Mesendoderm (in vitro differentiated cells): Measurements from ENCODE around the gene STX10.
"Not testable (repeated sequence)": the region's sequence is repeated elsewhere in the genome, so short reads cannot be mapped to it uniquely, and the experiment has no call there.

Experiments used
- DNase-seq: peaks from one replicate; pipeline ENCODE4 v3.0.0; 2013
- H2AK5ac ChIP-seq: 2 replicates; pipeline ENCODE4 v1.6.1; 2013; ENCODE audit warnings: low read length, inconsistent platforms
- H2BK120ac ChIP-seq: 2 replicates; pipeline ENCODE4 v1.6.1; 2013; ENCODE audit warnings: low read depth, mild to moderate bottlenecking, low read length, moderate library complexity, mixed read lengths
- H2BK15ac ChIP-seq: replicated peaks from 2 replicates; pipeline ENCODE4 v1.6.1; 2013; ENCODE audit warnings: low read depth, mild to moderate bottlenecking, moderate library complexity
- H2BK5ac ChIP-seq: 2 replicates; pipeline ENCODE4 v1.6.1; 2013; ENCODE audit warnings: low read length, inconsistent platforms
- H3K18ac ChIP-seq: 2 replicates; pipeline ENCODE4 v1.6.1; 2013; ENCODE audit warnings: mild to moderate bottlenecking, low read length, mixed read lengths
- H3K23ac ChIP-seq: one replicate; pipeline ENCODE4 v1.6.1; 2013; ENCODE audit warnings: low read length
- H3K27ac ChIP-seq: 2 replicates; pipeline ENCODE4 v1.5.1; 2013; ENCODE audit warnings: low read depth, mild to moderate bottlenecking, inconsistent platforms, low read length, moderate library complexity
- H3K27me3 ChIP-seq: 2 replicates; pipeline ENCODE4 v1.6.1; 2013; ENCODE audit warnings: low read length, control low read depth, mild to moderate bottlenecking, inconsistent platforms; ENCODE audit not compliant: insufficient read depth, poor library complexity
- H3K36me3 ChIP-seq: 2 replicates; pipeline ENCODE4 v1.6.1; 2013; ENCODE audit warnings: low read length, inconsistent platforms; ENCODE audit not compliant: control insufficient read depth, insufficient read depth
- H3K4ac ChIP-seq: one replicate; pipeline ENCODE4 v1.6.1; 2013; ENCODE audit warnings: low read depth, mild to moderate bottlenecking, low read length, moderate library complexity
- H3K4me1 ChIP-seq: 2 replicates; pipeline ENCODE4 v1.6.1; 2013; ENCODE audit warnings: low read depth, low read length, inconsistent platforms; ENCODE audit not compliant: control insufficient read depth
- H3K4me2 ChIP-seq: 2 replicates; pipeline ENCODE4 v1.6.1; 2013; ENCODE audit warnings: low read length
- H3K4me3 ChIP-seq: 2 replicates; pipeline ENCODE4 v1.5.1; 2013; ENCODE audit warnings: mild to moderate bottlenecking, low read length
- H3K56ac ChIP-seq: one replicate; pipeline ENCODE4 v1.6.1; 2013; ENCODE audit warnings: low read length
- H3K79me1 ChIP-seq: 2 replicates; pipeline ENCODE4 v1.6.1; 2013; ENCODE audit warnings: low read length, inconsistent platforms
- H3K79me2 ChIP-seq: 2 replicates; pipeline ENCODE4 v1.6.1; 2013; ENCODE audit warnings: mild to moderate bottlenecking, low read length; ENCODE audit not compliant: control insufficient read depth, insufficient read depth
- H3K9ac ChIP-seq: 2 replicates; pipeline ENCODE4 v1.6.1; 2013; ENCODE audit warnings: low read length, inconsistent platforms
- H4K5ac ChIP-seq: one replicate; pipeline ENCODE4 v1.6.1; 2013; ENCODE audit warnings: low read length
- H4K8ac ChIP-seq: one replicate; pipeline ENCODE4 v1.6.1; 2013; ENCODE audit warnings: low read depth, mild to moderate bottlenecking, control low read depth, low read length, moderate library complexity
- WGBS: extraction: QIAGEN DNeasy Blood & Tissue Kit; methylation state at CpG from one replicate; pipeline ENCODE4 v1.1.7; 2013; ENCODE audit warnings: low lambda C conversion rate, missing lambda C conversion rate; ENCODE audit not compliant: insufficient coverage; ENCODE audit errors: extremely low coverage; 5-methylcytosine and 5-hydroxymethylcytosine counted together

Gene STX10

DNA sequence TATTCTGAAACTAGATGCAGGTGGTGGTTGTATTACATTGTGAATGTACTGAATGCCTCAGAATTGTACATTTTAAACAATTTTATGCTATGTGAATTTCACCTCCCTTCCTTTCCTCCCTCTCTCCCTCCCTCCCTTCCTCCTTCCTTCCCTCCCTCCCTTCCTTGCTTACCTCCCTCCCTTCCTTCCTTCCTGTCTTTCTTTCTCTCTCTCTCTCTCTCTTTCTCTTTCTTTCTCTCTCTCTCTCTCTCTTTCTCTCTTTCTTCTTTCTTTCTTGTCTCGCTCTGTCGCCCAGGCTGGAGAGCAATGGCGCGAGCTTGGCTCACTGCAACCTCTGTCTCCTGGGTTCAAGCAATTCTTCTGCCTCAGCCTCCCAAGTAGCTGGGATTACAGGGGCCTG, 37.2 kb upstream of the STX10 start:
- Histone ChIP-seq H3K56ac (no peak overlapping the region), H2AK5ac (no peak overlapping the region), H3K18ac (no peak overlapping the region), H3K4me2 (no peak overlapping the region), H3K9ac (no peak overlapping the region), H2BK5ac (no peak overlapping the region), H2BK120ac (no peak overlapping the region), H3K4ac (no peak overlapping the region), H3K36me3 (no peaks in the 10 kb centered on the region), H3K23ac (no peak overlapping the region), H3K4me1 (no peaks in the 10 kb centered on the region), H2BK15ac (no peak overlapping the region), H3K4me3 (no peak overlapping the region), H3K27me3 (no peaks in the 10 kb centered on the region), H4K8ac (no peak overlapping the region), H3K27ac (no peak overlapping the region), H3K79me1 (no peaks in the 10 kb centered on the region), H3K79me2 (no peaks in the 10 kb centered on the region), H4K5ac (no peak overlapping the region)
- DNase-seq: no peak
- WGBS: no CpG with 5 or more reads among the region's 4 CpGs

- not testable (repeated sequence) for H3K27ac ChIP-seq, H4K8ac ChIP-seq, H2BK15ac ChIP-seq, H3K4ac ChIP-seq, DNase-seq, H4K5ac ChIP-seq, H2BK120ac ChIP-seq, H3K27me3 ChIP-seq, H3K56ac ChIP-seq, H3K4me3 ChIP-seq, H3K4me1 ChIP-seq, H3K36me3 ChIP-seq, H3K4me2 ChIP-seq, H3K79me1 ChIP-seq, H2BK5ac ChIP-seq, H3K23ac ChIP-seq, H2AK5ac ChIP-seq, H3K79me2 ChIP-seq, H3K9ac ChIP-seq, H3K18ac ChIP-seq
- no CpG with 5 or more reads among the region's 38 CpGs for WGBS
These were observed 36.5 kb upstream of the STX10 start for GRCh38 chr19:13186688-13187087.

GRCh38 chr19:13185763-13186657, 35.8 kb upstream of the STX10 start:
- H3K9ac ChIP-seq, H4K8ac ChIP-seq, H3K36me3 ChIP-seq, H3K4me3 ChIP-seq, H2BK120ac ChIP-seq, H2BK15ac ChIP-seq, H3K4ac ChIP-seq, H3K56ac ChIP-seq, H2AK5ac ChIP-seq, H2BK5ac ChIP-seq, H3K4me1 ChIP-seq, H3K18ac ChIP-seq, H3K79me1 ChIP-seq, H3K4me2 ChIP-seq, H3K79me2 ChIP-seq, H3K27me3 ChIP-seq, H3K27ac ChIP-seq, H4K5ac ChIP-seq, H3K23ac ChIP-seq: not testable (repeated sequence)
- WGBS: no CpG with 5 or more reads among the region's 22 CpGs
- peak; percentile 26 for DNase-seq

- not testable (repeated sequence) for H2BK15ac ChIP-seq, H3K4me3 ChIP-seq, H3K56ac ChIP-seq, H3K4me2 ChIP-seq, H4K8ac ChIP-seq, H3K79me2 ChIP-seq, H3K36me3 ChIP-seq, H3K4me1 ChIP-seq, DNase-seq, H3K18ac ChIP-seq, H3K23ac ChIP-seq, H4K5ac ChIP-seq, H3K4ac ChIP-seq, H2BK5ac ChIP-seq, H3K79me1 ChIP-seq, H3K27ac ChIP-seq, H2AK5ac ChIP-seq, H2BK120ac ChIP-seq, H3K9ac ChIP-seq, H3K27me3 ChIP-seq
- WGBS: no CpG with 5 or more reads among the region's 23 CpGs
These were observed 34.8 kb upstream of the STX10 start for GRCh38 chr19:13184926-13185325.

DNA sequence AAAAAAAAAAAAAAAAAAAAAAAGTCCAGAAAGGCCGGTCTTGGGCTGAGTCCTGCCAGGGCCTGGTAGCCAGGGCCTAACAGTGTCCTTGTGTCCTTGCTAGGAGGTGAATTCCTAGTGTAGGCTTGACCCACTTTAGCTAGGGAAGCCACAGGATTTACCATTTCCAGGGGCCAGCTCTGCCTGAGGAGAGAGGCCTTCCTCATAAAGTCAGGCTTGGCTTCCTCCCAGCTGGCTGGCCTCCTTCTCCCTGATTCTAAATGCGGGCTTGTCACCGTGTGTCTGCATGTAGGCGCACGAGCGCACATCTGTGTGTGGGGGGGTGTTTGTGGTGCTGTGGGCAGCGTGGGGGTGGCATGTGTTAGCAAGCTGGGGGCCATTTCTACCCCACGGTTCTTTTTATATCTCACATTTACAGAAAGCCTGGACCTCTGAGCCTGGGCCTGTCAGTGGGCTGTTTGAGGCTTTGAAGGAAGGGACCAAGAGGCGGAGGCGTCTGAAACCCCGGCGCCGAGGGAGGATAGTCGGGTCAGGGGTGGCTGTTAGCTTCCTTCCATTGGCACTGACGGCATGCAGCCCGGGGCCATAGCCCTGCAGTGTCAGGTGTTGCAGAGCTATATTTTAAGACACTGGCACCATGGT, 31.7 kb upstream of the STX10 start:
- Histone ChIP-seq H2BK120ac (no peak overlapping the region), H3K27ac (no peak overlapping the region), H3K79me2 (no peaks in the 10 kb centered on the region), H3K4ac (no peak overlapping the region), H3K4me2 (no peak overlapping the region), H3K56ac (peak overlapping the region; percentile 18), H3K36me3 (no peaks in the 10 kb centered on the region), H2AK5ac (no peak overlapping the region), H3K27me3 (no peaks in the 10 kb centered on the region), H4K5ac (no peak overlapping the region), H3K9ac (no peak overlapping the region), H3K4me1 (no peaks in the 10 kb centered on the region), H3K4me3 (no peak overlapping the region), H4K8ac (no peak overlapping the region), H3K79me1 (no peaks in the 10 kb centered on the region), H3K23ac (no peak overlapping the region), H2BK5ac (no peak overlapping the region), H3K18ac (no peak overlapping the region), H2BK15ac (no peak overlapping the region)
- DNase-seq: no peak
- no CpG with 5 or more reads among the region's 16 CpGs for WGBS
